Activated naive CD8-positive, alpha-beta T cell treated with anti-CD3 and anti-CD28 coated beads, Interleukin-2, amount 10 ng/mL, durations not matched to agents 7 days and 5 days (primary cell): ENCODE data around the gene HLCS. TPM values are rescaled to one million over a fixed set of nuclear protein-coding genes. Genes with fewer than 3 reads are reported as not detected.
A peak's percentile ranks its signal among the peaks of the same experiment; 100 is the strongest.

ENCODE experiments used
- ATAC-seq: fragments of 150-1000 bp; cut with Tn5 transposase; one replicate; pipeline ENCODE4 v1.10.0; 2021; ENCODE audit warnings: low read depth, moderate library complexity
- POLR2A ChIA-PET: fragments of 350-600 bp; sonication (Branson Sonifier 250); formaldehyde crosslinking; loops from one replicate; lab custom pipeline; 2021; ENCODE audit warnings: antibody characterized with exemption; lab: Charles Lee
- DNase-seq: peaks from one replicate; pipeline ENCODE4 v3.0.0; 2021
- H3K27ac Mint-ChIP-seq: one replicate; pipeline ENCODE4 v1.8.0; 2022; ENCODE audit warnings: mild to moderate bottlenecking, mixed read lengths
- H3K27me3 Mint-ChIP-seq: one replicate; pipeline ENCODE4 v1.8.0; 2022; ENCODE audit warnings: mild to moderate bottlenecking, moderate library complexity, mixed read lengths
- H3K36me3 Mint-ChIP-seq: one replicate; pipeline ENCODE4 v1.8.0; 2021; ENCODE audit warnings: mild to moderate bottlenecking, mixed read lengths
- H3K4me1 Mint-ChIP-seq: one replicate; pipeline ENCODE4 v1.8.0; 2021; ENCODE audit warnings: mixed read lengths
- H3K4me3 Mint-ChIP-seq: one replicate; pipeline ENCODE4 v1.8.0; 2022; ENCODE audit warnings: mild to moderate bottlenecking, moderate library complexity, mixed read lengths
- H3K9me3 Mint-ChIP-seq: one replicate; pipeline ENCODE4 v1.8.0; 2021; ENCODE audit warnings: mixed read lengths
- total RNA-seq, 2 experiments: library from RNA; stranded (reverse); gene quantifications; one replicate each; pipeline ENCODE4 v1.2.3, GENCODE V29; 2021

The HLCS gene
- total RNA-seq, 2 experiments from 2014 or later: 17.4 to 17.8 TPM

GRCh38 chr21:36928960-36929359 is 37.5 kb downstream of the HLCS start:
- Mint-ChIP-seq H3K27ac (no peak overlapping the region), H3K36me3 (peaks cover 2% of the 10 kb centered on the region)
- ATAC-seq: no peak

DNA sequence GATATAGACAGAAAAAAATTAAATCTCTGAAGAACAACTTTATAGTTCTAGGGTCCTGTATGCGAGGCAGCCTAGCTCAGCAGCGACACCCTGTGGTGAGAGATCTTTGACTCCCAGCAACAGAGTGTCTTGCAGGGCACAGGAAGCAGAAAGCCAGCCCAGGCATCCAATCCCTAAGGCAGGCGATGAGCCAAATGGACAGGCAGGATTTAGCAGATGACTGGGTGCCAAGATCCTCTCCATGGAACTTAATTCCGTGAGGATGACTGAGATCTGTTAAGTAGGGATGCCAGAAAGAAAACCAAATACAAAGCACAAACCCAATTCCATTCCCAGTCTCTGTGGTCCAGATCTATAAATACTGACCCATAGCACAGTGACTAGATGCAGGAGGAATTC is 38.8 kb downstream of the HLCS start:
- Mint-ChIP-seq H3K27ac (no peak overlapping the region), H3K9me3 (no peaks in the 10 kb centered on the region), H3K27me3 (no peaks in the 10 kb centered on the region), H3K4me1 (peaks cover 3% of the 10 kb centered on the region), H3K36me3 (no peaks in the 10 kb centered on the region), H3K4me3 (no peak overlapping the region)
- DNase-seq: peak; percentile 73
- peak; percentile 72 for ATAC-seq
- POLR2A ChIA-PET: no interaction called here

More at GRCh38 chr21:36928960-36929359, 37.5 kb downstream of the HLCS start:
- no peak for DNase-seq
- POLR2A ChIA-PET: no interaction called here
- Mint-ChIP-seq H3K4me1 (peaks cover 2% of the 10 kb centered on the region), H3K4me3 (no peak overlapping the region), H3K9me3 (no peaks in the 10 kb centered on the region), H3K27me3 (no peaks in the 10 kb centered on the region)

GRCh38 chr21:36926989-36927718 is 39.3 kb downstream of the HLCS start:
- DNase-seq: no peak
- Mint-ChIP-seq H3K4me1 (peaks cover 3% of the 10 kb centered on the region), H3K9me3 (no peaks in the 10 kb centered on the region), H3K27ac (no peak overlapping the region), H3K36me3 (no peaks in the 10 kb centered on the region), H3K27me3 (no peaks in the 10 kb centered on the region), H3K4me3 (no peak overlapping the region)
- POLR2A ChIA-PET: no interaction called here
- ATAC-seq: no peak

GRCh38 chr21:36923270-36923669 is 43.2 kb downstream of the HLCS start:
- POLR2A ChIA-PET: no interaction called here
- H3K36me3 Mint-ChIP-seq: no peaks in the 10 kb centered on the region
- H3K4me3 Mint-ChIP-seq: no peak overlapping the region
- no peaks in the 10 kb centered on the region for H3K27me3 Mint-ChIP-seq
- H3K9me3 Mint-ChIP-seq: no peaks in the 10 kb centered on the region
- ATAC-seq (no peak), DNase-seq (no peak)
- no peak overlapping the region for H3K27ac Mint-ChIP-seq
- peaks cover 3% of the 10 kb centered on the region for H3K4me1 Mint-ChIP-seq

- POLR2A ChIA-PET: no interaction called here
- ATAC-seq (no peak), DNase-seq (no peak)
- no peaks in the 10 kb centered on the region for H3K9me3 Mint-ChIP-seq
- peaks cover 3% of the 10 kb centered on the region for H3K4me1 Mint-ChIP-seq
- no peaks in the 10 kb centered on the region for H3K27me3 Mint-ChIP-seq
- no peak overlapping the region for H3K27ac Mint-ChIP-seq
- H3K36me3 Mint-ChIP-seq: no peaks in the 10 kb centered on the region
- H3K4me3 Mint-ChIP-seq: no peak overlapping the region
Observed at GRCh38 chr21:36922861-36923260, 43.6 kb downstream of the HLCS start.

DNA sequence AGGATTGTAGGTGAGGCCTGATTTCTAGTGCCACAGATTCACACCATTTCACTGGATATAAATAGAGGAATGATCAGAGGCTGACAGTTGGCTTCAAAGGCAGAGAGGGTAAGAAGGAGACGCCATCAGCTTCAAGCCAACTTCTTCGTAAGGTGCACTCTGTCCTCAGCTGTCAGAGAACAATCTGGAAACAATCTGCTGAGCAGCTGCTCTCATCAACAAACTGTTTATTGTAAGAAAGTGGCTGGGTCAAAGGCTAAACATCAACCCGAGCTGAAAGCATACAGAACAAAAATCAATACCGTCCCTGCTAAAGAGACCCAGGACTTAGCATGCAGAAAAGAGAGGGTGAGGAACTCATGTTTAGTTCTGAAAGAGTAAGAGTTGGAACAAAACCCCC is 48.2 kb downstream of the HLCS start:
- Mint-ChIP-seq H3K27me3 (no peaks in the 10 kb centered on the region), H3K4me1 (peaks cover 6% of the 10 kb centered on the region), H3K9me3 (no peaks in the 10 kb centered on the region)

DNA sequence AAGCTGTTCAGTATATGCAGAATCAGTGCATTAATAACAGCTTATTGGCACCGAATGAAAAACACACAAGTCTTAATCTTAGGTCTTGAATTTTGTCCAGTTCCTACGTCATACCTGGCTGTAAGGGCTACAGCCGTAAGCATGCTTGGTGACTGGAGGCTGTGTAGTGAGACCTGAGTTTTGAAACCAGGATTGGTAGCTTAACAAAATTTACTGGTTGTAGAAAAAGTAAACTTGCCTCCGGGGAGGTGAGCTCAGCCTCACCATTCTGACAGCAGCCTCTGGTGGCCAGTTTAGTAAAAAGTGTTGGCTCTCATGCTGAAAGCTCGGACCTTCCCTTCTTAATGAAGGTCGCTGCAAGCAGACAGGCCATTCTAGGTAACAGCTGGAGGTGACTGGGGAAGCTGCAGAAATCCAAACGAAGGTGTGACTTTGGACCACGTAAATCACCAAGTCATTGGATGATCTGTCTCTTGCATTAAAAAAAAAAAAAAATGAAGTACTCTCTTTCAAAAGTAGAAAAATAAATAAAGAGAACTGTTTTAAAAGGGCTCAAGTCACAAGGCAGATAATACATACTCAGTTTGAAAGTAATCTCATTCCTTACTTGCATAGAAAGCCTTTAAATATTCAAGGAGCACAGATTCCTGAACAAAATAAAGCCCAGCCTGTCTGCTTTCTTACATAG is 48.9 kb downstream of the HLCS start:
- POLR2A ChIA-PET: interaction anchor here (0.7 kb wide), 2 partner anchors 21 to 623 kb away, joined by 3 read pairs; no protein-coding TSS in a partner anchor
- Mint-ChIP-seq H3K27me3 (no peaks in the 10 kb centered on the region), H3K27ac (no peak overlapping the region), H3K4me1 (peaks cover 6% of the 10 kb centered on the region), H3K9me3 (no peaks in the 10 kb centered on the region), H3K36me3 (no peaks in the 10 kb centered on the region), H3K4me3 (no peak overlapping the region)
- ATAC-seq (no peak), DNase-seq (no peak)

More for the DNA sequence above, 48.2 kb downstream of the HLCS start:
- ATAC-seq (no peak), DNase-seq (no peak)
- POLR2A ChIA-PET: no interaction called here
- Mint-ChIP-seq H3K36me3 (no peaks in the 10 kb centered on the region), H3K27ac (no peak overlapping the region), H3K4me3 (no peak overlapping the region)

- POLR2A ChIA-PET: no interaction called here
- ATAC-seq: no peak
- no peak overlapping the region for H3K27ac Mint-ChIP-seq
Observed at GRCh38 chr21:36916718-36917117, 49.8 kb downstream of the HLCS start.

GRCh38 chr21:36915696-36916245 is 50.7 kb downstream of the HLCS start:
- no peaks in the 10 kb centered on the region for H3K27me3 Mint-ChIP-seq
- peaks cover 1% of the 10 kb centered on the region for H3K36me3 Mint-ChIP-seq
- POLR2A ChIA-PET: no interaction called here
- H3K27ac Mint-ChIP-seq: no peak overlapping the region
- DNase-seq (no peak), ATAC-seq (no peak)
- no peaks in the 10 kb centered on the region for H3K9me3 Mint-ChIP-seq
- no peak overlapping the region for H3K4me3 Mint-ChIP-seq
- peaks cover 6% of the 10 kb centered on the region for H3K4me1 Mint-ChIP-seq

More at GRCh38 chr21:36916718-36917117, 49.8 kb downstream of the HLCS start:
- DNase-seq: no peak
- Mint-ChIP-seq H3K36me3 (peaks cover 1% of the 10 kb centered on the region), H3K4me1 (peaks cover 6% of the 10 kb centered on the region), H3K27me3 (no peaks in the 10 kb centered on the region), H3K4me3 (no peak overlapping the region), H3K9me3 (no peaks in the 10 kb centered on the region)

- ATAC-seq: no peak
- Mint-ChIP-seq H3K27ac (no peak overlapping the region), H3K36me3 (peaks cover 1% of the 10 kb centered on the region), H3K9me3 (no peaks in the 10 kb centered on the region), H3K27me3 (no peaks in the 10 kb centered on the region), H3K4me1 (peaks cover 6% of the 10 kb centered on the region), H3K4me3 (no peak overlapping the region)
- POLR2A ChIA-PET: no interaction called here
- DNase-seq: no peak
Observed at GRCh38 chr21:36915014-36915695, 51.3 kb downstream of the HLCS start.

- Mint-ChIP-seq H3K27ac (no peak overlapping the region), H3K4me1 (peaks cover 6% of the 10 kb centered on the region), H3K36me3 (peaks cover 1% of the 10 kb centered on the region), H3K4me3 (no peak overlapping the region), H3K9me3 (no peaks in the 10 kb centered on the region), H3K27me3 (no peaks in the 10 kb centered on the region)
- DNase-seq (no peak), ATAC-seq (no peak)
- POLR2A ChIA-PET: no interaction called here
Observed at GRCh38 chr21:36914244-36915013, 52.0 kb downstream of the HLCS start.

- Mint-ChIP-seq H3K36me3 (peaks cover 1% of the 10 kb centered on the region), H3K4me3 (no peak overlapping the region), H3K4me1 (peaks cover 6% of the 10 kb centered on the region), H3K27me3 (no peaks in the 10 kb centered on the region), H3K9me3 (no peaks in the 10 kb centered on the region), H3K27ac (no peak overlapping the region)
- POLR2A ChIA-PET: no interaction called here
- DNase-seq (no peak), ATAC-seq (no peak)
Observed at GRCh38 chr21:36913247-36914169, 53.0 kb downstream of the HLCS start.
